NCI-H1930 (cell line): ENCODE data around the gene TTLL11.
"Not testable (repeated sequence)": the region's sequence is repeated elsewhere in the genome, so short reads cannot be mapped to it uniquely, and the experiment has no call there.

Experiments used
- DNase-seq, 2 experiments: peaks; one replicate each; lab custom pipeline; 2025; lab: John Stamatoyannopoulos, UW

The TTLL11 gene

GRCh38 chr9:122080986-122081385, 12.1 kb downstream of the TTLL11 start:
- no peak for DNase-seq

- DNase-seq, result no peak
Measured at GRCh38 chr9:122078557-122078956, 14.6 kb downstream of the TTLL11 start.

DNA sequence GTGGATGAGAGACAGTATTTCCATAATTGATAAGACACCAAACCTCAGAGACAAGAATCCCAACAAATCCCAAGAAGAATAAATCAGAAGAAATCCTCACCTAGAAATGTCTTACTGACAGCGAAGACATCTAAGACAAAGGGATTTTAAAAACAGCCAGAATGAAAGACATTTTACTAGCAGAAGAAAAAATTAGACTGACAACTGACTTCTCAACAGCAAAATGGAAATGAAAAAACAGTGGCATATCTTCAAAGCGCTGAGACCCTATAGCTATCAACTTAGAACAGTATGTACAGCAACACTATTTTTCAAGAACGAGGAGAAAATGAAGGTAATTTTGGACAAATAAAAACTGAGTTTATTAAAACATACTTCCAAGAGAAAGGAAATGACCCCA, 16.3 kb downstream of the TTLL11 start:
- DNase-seq, result no peak

DNA sequence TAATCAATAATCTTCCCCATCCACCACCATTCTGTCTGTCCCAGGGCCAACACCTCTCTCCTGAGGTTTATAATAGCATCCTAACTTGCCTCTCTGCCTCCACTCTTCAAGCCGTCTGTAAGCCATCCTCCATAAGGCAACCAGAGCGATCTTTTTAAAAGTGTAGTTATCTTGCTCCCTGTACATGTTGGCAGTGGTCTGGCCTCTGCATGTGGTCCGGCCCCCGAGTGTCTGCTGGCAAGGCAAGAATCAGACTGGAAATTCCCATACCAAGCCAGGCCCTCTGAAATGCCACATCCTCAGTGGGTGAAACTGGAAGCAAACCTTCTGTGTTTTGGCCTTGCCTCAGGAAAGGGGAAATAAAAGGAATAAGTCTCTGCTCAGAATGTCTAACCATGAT, 17.0 kb downstream of the TTLL11 start:
- DNase-seq, result no peak

DNA sequence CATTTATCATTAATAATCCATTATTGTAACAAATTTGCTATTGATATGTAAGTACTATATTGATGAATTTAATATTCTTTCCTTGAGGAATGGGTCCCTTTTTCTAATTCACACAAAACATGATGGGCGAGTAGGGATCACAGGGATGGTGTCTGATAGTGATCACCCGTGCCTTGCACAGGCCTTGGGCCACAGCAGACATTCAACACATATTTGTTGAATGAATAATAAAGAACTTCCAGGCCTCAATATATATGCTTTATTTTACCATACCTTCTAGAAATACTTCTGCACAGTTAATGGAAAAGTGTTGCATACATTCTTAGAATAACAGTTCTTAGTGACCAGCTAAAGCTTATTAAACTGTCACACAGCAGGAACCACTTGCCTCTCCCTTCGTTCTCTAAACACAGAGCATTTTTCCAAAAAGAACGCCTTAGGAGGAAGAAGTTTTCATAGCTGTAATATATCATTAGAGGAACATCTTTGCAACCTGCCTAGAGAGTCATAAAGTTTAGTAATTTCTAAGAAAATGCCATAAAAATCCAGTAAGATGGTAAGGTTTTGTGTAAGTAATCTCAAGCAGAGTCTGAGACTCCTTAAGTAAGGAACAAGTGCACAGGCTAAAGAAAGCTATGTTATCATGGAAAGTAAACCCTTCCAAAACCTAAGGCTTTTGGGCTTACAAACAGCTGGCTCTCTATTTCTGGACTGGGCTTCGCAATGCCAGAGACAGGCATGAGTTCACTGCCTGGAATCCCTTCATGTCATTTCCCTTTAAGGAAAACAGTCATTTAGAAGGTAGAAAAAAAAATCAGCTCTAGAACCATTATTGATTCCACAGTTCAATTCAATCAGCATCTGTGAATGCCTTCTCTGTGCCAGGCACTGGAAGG, 17.7 kb downstream of the TTLL11 start:
- no peak for DNase-seq

GRCh38 chr9:122071715-122072114, 21.4 kb downstream of the TTLL11 start:
- no peak for DNase-seq

- DNase-seq, result no peak
Measured at GRCh38 chr9:122070728-122071515, 22.2 kb downstream of the TTLL11 start.

DNA sequence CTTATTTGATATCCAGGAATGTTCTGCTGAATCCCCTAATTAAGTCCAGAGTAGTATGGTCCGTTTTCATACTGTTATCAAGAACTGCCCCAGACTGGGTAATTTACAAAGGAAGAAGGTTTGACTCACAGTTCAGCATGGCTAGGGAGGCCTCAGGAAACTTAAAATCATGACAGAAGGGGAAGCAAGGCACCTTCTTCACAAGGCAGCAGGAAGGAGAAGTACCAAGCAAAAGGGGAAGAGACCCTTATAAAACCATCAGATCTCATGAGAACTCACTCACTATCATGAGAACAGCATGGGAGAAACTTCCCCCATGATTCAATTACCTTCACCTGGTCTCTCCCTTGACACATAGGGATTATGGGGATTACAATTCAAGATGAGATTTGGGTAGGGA, 26.4 kb downstream of the TTLL11 start:
- not testable (repeated sequence) for DNase-seq

- no peak for DNase-seq
Measured at GRCh38 chr9:122065923-122066629, 27.0 kb downstream of the TTLL11 start.

- no peak for DNase-seq
Measured at GRCh38 chr9:122060481-122060880, 32.6 kb downstream of the TTLL11 start.

GRCh38 chr9:122059955-122060324, 33.2 kb downstream of the TTLL11 start:
- no peak for DNase-seq

- DNase-seq, result no peak
Measured at GRCh38 chr9:122059214-122059954, 33.7 kb downstream of the TTLL11 start.

DNA sequence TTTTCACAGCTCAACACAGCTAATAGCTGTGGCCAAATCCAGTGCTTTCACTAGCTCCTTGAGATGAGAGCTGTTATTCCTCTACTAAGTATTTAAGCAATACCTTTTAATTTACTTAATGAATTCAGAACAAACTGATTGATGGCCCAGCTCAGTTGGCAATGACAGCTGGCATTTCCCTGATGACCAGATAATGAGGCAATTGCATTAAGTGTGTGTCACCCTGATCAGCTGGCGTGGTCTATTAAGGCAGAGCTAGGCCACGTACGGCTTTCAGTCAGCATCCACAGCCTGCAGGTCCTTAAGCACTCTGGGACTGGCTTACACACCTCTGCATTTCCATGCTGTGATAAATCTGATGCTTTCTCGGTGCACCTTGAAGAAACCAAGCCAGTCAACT, 34.4 kb downstream of the TTLL11 start:
- no peak for DNase-seq

DNA sequence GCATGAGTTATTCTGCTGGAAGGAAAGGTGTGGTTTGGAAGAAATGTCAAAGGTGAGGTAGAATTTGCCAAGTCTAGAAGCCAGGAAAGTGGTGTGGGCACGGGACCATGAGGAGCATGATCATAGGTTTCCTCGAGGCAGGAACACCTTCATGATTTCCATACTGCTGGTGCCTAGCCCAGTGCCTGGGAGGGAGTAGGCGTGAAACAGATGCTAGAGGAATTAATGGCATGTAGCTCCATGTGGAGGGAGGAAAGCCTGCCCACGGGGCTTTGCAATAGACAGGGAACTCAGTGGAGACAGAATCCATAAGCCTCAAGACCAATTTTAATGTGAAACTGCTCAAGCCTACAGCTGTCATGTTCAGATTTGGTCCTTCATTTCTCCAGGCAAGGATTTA, 35.1 kb downstream of the TTLL11 start:
- DNase-seq, result no peak

- DNase-seq, result no peak
Measured at GRCh38 chr9:122057211-122057610, 35.9 kb downstream of the TTLL11 start.

DNA sequence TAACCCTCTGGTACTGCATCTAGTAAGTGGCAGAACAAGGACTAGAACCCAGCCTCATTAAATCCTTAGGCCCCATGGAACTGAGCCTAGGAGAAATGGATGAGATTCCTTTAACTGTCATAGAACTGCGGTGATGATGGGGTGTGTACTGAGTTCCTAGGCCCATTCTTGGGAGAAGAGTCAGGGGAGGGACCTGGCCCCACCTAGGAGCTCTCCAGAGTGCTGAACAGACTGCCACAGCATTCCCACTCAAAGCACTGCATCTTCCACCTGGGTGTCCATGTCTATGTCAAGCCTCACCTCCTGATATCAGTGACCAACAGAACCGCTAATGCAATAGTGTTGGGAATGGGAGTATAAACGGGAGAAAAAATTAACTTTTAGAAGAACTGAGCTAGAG, 36.6 kb downstream of the TTLL11 start:
- no peak for DNase-seq

DNA sequence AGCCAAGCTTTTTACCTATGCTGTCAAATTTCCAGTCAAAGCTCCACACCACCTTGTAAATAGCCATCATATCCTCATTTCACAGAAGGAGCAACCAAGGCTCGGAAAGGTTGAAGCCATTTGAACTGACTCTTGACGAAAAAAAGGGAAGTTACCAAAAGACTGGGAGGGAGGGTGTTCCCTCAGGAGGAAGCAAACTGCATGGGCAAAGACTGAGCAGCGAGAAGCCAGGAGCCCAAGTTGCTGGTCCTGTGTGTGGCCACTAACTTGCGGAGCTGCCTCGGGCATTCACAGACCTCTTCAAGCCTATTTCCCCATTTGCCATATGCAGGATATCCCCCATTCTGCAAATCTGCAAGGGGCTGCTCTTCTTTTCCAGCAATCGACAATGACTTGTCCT, 37.4 kb downstream of the TTLL11 start:
- DNase-seq, result no peak

DNA sequence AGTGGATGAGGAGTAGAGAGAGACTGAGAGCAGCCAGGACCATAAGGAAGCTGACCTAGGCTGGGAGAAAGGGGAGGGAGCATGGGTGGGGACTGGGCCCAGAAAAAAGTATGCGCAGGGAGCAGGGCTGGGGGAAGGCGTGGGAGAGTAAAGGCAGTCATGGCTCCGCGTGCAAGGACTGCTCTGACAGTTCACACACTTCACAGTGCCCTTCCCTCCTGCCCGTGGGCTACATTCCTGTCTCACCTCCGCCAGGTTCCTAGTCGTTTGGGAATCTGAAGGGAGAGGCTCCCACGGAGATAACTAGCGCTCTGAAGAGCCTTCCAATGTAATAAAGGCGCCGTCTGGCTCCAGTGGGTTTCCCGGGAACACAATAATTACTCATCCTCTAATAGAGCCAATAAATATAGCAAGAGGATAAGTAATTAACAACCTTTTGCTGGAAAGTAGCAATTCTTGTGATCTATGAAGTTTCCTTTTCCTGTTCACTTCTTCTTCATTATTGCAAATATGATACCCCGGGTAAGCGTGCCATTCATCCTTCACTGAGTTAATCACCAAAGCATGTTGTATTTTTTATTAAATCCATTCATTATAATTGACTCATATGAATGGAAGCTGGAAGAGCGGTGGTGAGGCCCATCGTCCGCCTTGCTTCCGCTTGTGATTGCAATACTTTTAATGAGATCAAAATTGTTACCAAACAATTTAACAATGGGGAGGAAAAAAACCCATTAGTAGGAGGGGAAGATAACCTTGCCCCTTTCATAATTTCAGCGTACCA, 39.3 kb downstream of the TTLL11 start:
- DNase-seq, result no peak

DNA sequence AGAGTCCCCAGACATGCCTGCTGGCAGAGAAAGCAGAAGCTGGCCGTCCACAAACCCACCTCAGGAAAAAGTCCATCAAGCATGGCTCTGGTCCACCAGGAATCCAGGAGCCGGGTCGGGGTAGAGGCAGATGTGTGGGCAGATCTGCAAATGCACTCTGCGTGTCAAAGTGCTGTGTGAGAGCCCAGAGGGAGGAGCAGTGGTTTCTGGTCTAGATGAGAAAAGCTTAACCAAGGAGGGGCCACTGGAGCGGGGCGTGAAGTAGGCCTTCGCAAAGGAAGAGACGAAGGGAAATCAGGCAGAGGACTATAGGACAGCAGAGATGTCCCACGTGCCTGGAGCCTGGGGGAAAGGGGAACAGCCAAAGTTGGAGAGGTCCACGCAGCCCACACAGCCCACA, 40.0 kb downstream of the TTLL11 start:
- no peak for DNase-seq

DNA sequence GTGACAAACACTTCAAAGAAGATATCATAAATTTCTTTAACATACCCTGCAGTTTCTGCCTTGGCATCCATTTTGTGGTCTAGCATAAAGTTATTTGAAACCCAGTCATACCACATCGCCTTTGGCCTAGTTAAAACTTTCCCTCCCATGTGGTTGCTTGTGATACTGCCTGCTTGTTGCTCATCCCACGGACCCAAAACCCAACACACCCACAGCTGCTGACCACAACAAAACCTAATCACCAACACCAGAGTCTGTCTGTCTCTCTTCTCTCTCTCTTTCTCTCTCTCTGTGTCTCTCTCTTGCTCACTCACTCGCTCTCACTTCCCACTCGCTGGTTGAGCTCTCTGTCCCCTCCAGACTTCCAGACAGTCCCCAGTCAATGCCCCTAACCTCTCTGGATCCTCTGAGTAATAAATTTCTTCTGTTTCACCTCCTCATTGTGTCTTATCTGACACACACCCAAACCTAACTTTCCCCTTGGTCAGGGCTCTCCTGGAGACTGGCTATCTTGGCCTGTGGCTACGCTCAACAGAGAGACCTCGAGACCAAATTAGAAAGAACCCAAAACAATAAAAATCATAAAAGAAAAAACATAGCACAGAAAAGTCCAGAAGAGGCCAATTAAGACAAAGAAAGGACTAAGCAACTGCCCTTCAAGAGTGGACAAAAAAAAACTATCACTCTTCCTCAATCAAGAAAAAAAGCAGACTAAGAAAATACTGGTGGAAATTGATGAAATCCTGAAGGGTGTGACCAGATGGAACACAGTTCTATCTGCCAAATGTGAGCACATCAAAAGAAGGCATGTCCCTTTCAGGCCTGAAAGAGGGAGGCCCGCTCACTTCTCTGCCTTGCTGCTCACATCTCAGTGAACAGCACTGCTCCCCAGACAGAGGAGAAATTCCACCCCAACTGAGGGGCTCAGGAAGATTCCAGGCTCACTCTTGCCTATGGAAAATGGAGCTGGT, 41.5 kb downstream of the TTLL11 start:
- DNase-seq, result no peak
